ENCODE data around the gene FCMR. TPM values are rescaled to one million over a fixed set of nuclear protein-coding genes. Genes with fewer than 3 reads are reported as not detected.

The FCMR gene
- total RNA-seq, 4 donors from 2014 or later: 0.59 to 1.7 (median 1.7) TPM; not detected in 1

DNA sequence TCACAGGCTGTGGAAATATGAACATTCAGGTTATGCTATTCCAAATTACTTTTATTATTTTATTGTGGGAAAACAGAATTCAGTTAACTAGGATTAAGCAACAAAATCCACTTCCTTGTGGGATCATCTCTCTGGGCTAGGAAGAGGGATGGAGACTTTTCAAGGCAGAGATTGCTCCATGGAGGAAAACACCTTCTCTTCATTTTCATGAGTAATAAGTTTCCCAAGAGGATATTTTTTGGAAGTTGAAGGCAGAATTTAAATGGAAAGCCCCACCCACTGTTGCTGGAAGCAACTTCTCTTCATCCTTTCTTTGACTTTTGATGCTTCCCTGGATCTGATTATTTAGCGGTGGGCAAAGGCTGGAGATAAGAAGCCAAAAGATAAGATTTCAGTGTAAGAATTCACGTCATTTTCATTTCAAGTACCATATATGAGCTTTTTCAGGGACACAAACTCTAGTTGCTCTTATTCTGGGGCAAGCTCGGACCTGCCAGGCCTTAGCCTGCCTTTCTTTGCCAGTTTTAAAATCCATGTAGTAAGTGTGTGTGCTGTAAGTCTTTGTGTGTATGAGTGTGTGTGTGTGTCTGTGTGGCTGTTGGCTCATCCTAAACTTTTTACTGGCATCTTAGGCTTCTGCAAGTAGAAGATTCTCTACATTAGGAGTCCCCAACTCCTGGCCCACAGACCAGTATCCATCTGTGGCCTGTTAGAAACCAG, 36.2 kb downstream of the FCMR start:
- TF ChIP-seq POLR2A (IDR thresholded peaks at IDR 0.05): no peak
- TF ChIP-seq, protein P1, sequence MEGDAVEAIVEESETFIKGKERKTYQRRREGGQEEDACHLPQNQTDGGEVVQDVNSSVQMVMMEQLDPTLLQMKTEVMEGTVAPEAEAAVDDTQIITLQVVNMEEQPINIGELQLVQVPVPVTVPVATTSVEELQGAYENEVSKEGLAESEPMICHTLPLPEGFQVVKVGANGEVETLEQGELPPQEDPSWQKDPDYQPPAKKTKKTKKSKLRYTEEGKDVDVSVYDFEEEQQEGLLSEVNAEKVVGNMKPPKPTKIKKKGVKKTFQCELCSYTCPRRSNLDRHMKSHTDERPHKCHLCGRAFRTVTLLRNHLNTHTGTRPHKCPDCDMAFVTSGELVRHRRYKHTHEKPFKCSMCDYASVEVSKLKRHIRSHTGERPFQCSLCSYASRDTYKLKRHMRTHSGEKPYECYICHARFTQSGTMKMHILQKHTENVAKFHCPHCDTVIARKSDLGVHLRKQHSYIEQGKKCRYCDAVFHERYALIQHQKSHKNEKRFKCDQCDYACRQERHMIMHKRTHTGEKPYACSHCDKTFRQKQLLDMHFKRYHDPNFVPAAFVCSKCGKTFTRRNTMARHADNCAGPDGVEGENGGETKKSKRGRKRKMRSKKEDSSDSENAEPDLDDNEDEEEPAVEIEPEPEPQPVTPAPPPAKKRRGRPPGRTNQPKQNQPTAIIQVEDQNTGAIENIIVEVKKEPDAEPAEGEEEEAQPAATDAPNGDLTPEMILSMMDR (IDR thresholded peaks at IDR 0.05): no peak
- intact Hi-C loops (cut with DNase I; ENCODE audit: low total_unique reads): no loop called here
- H3K4me1 ChIP-seq: no peaks in the 10 kb centered on the region
- H3K27ac ChIP-seq: no peak overlapping the region
- H3K9me3 ChIP-seq: no peaks in the 10 kb centered on the region
- DNase-seq: no peak
- no peaks in the 10 kb centered on the region for H3K27me3 ChIP-seq
- H3K4me3 ChIP-seq: no peak overlapping the region
- H3K36me3 ChIP-seq: no peaks in the 10 kb centered on the region

DNA sequence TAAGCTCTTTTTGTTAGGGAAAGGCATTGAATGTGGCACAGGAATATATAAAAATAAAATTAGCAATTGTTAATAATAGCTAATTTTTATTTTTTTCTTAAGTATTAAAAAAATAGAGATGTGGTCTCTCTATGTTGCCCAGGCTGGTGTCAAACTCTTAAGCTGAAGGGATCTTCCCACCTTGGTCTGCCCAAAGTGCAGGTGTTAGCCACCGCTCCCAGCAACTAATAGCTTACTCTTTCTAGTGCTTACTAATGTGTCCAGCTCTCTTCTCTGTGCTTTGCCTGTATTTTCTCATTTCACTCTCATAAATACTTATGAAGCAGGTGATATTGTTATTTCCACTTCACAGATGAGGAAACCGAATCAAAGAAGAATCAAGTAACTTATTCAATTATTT, 37.9 kb downstream of the FCMR start:
- H3K4me1 ChIP-seq: no peaks in the 10 kb centered on the region
- intact Hi-C loops (cut with DNase I; ENCODE audit: low total_unique reads): no loop called here
- H3K27ac ChIP-seq: no peak overlapping the region
- no peaks in the 10 kb centered on the region for H3K27me3 ChIP-seq
- no peak overlapping the region for H3K4me3 ChIP-seq
- no peak for DNase-seq
- no peaks in the 10 kb centered on the region for H3K36me3 ChIP-seq
- TF ChIP-seq POLR2A (IDR thresholded peaks at IDR 0.05): no peak
- TF ChIP-seq, protein P1 (IDR thresholded peaks at IDR 0.05): no peak
- no peaks in the 10 kb centered on the region for H3K9me3 ChIP-seq

DNA sequence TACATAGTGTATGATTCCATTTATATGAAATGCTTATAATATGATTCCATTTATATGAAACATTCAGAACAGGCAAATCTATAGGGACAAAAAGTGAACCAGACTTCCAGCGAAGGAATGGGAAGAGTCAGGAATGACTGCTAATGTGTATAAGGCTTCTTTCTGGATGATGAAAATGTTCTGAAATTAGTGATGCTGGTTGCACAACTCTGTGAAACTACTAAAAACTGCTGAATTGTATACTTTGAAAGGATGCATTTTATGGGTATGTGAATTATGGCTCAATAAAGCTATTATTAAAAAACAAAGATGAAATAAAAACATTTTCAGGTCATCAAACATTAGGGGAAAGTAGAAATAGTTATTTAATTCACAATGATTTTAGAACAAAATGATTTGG, 38.6 kb downstream of the FCMR start:
- intact Hi-C loops (cut with DNase I; ENCODE audit: low total_unique reads): no loop called here

GRCh38 chr1:206882555-206882954, 39.2 kb downstream of the FCMR start:
- no peak for DNase-seq
- peaks cover 0 to 5% of the 10 kb centered on the region in 2 donors for H3K9me3 ChIP-seq
- TF ChIP-seq, protein P1 (IDR thresholded peaks at IDR 0.05): no peak
- no peak for TF ChIP-seq POLR2A (IDR thresholded peaks at IDR 0.05)
- H3K36me3 ChIP-seq: no peaks in the 10 kb centered on the region
- no peaks in the 10 kb centered on the region for H3K4me1 ChIP-seq
- H3K27me3 ChIP-seq: no peaks in the 10 kb centered on the region
- H3K27ac ChIP-seq: no peak overlapping the region
- no peak overlapping the region for H3K4me3 ChIP-seq
- intact Hi-C loops (cut with DNase I; ENCODE audit: low total_unique reads): no loop called here

More for the DNA sequence above, 38.6 kb downstream of the FCMR start:
- Histone ChIP-seq H3K9me3 (peaks cover 0 to 5% of the 10 kb centered on the region in 2 donors), H3K27me3 (no peaks in the 10 kb centered on the region), H3K36me3 (no peaks in the 10 kb centered on the region), H3K4me1 (no peaks in the 10 kb centered on the region), H3K4me3 (no peak overlapping the region), H3K27ac (no peak overlapping the region)
- TF ChIP-seq, protein P1 (IDR thresholded peaks at IDR 0.05): no peak
- TF ChIP-seq POLR2A (IDR thresholded peaks at IDR 0.05): no peak
- no peak for DNase-seq

GRCh38 chr1:206880314-206880713, 41.4 kb downstream of the FCMR start:
- TF ChIP-seq, protein P1 (IDR thresholded peaks at IDR 0.05): no peak
- TF ChIP-seq POLR2A (IDR thresholded peaks at IDR 0.05): no peak
- no peak overlapping the region for H3K27ac ChIP-seq
- no peaks in the 10 kb centered on the region for H3K36me3 ChIP-seq
- no peak overlapping the region for H3K4me3 ChIP-seq
- no peaks in the 10 kb centered on the region for H3K4me1 ChIP-seq
- H3K9me3 ChIP-seq: peaks cover 0 to 5% of the 10 kb centered on the region in 2 donors
- H3K27me3 ChIP-seq: peaks cover 0 to 3% of the 10 kb centered on the region in 2 donors
- intact Hi-C loops (cut with DNase I; ENCODE audit: low total_unique reads): no loop called here
- no peak for DNase-seq

Measured in uterus (tissue), 4 donors.